A549 (cell line): ENCODE measurements around the gene ACSS3.

ENCODE experiments used
- CEBPB ChIP-seq, 2 experiments: fragments of >200 bp in 1 of 2; sonication (Bioruptor Twin) in 1 of 2; formaldehyde crosslinking in 1 of 2; IDR thresholded peaks; 2 replicates each; pipeline ENCODE4 v1.6.1; 2012 to 2016
- POLR2A ChIP-seq: IDR thresholded peaks from 2 replicates; pipeline ENCODE4 v1.6.1; 2012; ENCODE audit warnings: mild to moderate bottlenecking, low read length

GRCh38 chr12:81212996-81213696 lies 135.3 kb downstream of the ACSS3 start:
- no peak for TF ChIP-seq POLR2A
- TF ChIP-seq CEBPB (IDR thresholded peaks at IDR 0.05): no peak
